GM06990 (cell line): ENCODE data around the gene NPHP4.

ENCODE experiments used
- DNase-seq: peaks from one replicate; pipeline ENCODE4 v3.0.0-alpha.2; 2011; ENCODE audit not compliant: insufficient read length; ENCODE audit errors: extremely low read depth
- H3K27me3 ChIP-seq: replicated peaks from 2 replicates; pipeline ENCODE4 v1.6.0; 2011; ENCODE audit warnings: low read length; ENCODE audit not compliant: control insufficient read depth, insufficient read depth
- H3K36me3 ChIP-seq: 2 replicates; pipeline ENCODE4 v1.5.1; 2011; ENCODE audit warnings: low read length; ENCODE audit not compliant: control insufficient read depth, insufficient read depth
- H3K4me3 ChIP-seq: replicated peaks from 2 replicates; pipeline ENCODE4 v1.5.1; 2011; ENCODE audit warnings: low read depth, mild to moderate bottlenecking, control low read depth, low read length
- CTCF ChIP-seq: IDR thresholded peaks from 2 replicates; pipeline ENCODE4 v1.5.1; 2011; ENCODE audit warnings: low read length, control low read depth, mild to moderate bottlenecking, inconsistent platforms; ENCODE audit not compliant: insufficient read depth, poor library complexity, severe bottlenecking

NPHP4 gene

DNA sequence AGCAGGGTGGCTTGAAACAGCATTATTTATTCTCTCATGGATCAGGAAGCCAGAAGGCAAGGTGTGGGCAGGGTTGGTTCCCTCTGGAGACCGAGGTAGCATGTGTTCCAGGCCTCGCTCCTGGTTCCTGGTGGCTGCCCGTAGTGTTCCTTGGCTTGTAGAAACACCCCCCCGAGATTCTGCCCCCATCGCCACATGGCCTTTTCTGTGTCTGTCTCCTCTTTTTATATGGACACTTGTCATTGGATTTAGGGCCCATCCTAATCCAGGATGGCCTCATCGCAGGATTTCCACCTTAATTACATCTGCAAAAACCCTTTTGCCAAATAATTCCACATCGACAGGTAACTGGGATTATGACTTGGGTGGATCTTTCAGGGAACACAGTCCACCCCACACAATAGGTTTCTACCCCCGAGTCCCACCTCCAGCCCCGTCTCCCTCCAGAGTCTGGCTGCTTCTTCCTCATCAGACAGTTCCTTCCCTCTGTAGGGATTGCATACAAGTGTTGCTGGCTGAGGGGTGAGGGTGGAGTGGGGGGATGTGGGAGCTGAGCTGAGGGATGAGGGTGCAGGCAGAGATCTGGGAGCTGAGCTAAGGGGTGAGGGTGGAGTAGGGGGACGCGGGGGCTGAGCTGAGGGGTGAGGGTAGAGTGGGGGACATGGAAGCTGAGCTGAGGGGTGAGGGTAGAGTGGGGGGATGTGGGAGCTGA lies 12.3 kb upstream of the NPHP4 start:
- TF ChIP-seq CTCF: no peak
- H3K36me3 ChIP-seq: peaks cover 15% of the 10 kb centered on the region
- no peak overlapping the region for H3K4me3 ChIP-seq
- DNase-seq: no peak
- no peaks in the 10 kb centered on the region for H3K27me3 ChIP-seq

DNA sequence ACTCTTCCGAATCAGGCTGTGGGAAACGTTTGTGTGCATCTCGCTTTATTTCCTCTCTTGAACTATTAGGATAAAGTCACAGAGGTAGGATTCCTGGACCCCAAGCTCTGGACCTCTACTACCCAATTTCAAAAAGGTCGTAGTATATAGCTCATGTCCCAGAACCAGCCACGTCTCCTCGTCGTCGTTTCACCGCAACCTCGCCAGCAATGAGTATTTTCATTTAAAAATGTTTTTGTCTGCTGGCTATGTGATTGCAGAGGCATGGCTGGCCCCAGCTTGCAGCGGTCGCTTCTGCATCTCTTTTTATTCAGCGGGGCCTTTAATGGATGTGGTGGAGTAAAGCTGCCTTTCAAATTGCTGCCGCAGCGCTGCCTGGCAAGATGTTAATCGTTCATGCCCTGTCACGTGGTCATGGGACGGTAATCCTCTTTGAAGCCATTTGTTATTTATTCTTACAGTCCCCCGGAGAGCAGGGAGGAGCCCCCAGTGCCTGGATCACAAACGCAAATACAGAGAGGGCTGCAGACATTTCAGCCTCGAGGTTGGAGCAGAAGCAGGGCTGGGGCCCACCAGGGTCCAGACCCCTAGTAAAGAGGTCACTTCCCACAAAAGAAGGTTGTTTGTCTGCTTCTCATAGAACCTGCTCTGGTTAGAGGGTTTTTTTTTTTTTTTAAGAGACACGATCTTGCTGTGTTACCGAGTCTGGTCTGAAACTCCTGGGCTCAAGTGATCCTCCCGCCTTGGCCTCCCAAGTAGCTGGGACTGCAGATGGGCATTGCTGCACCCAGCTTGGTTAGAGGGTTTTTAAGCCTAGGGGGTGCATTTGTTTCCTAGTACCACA lies 11.6 kb upstream of the NPHP4 start:
- no peak for TF ChIP-seq CTCF
- Histone ChIP-seq H3K4me3 (no peak overlapping the region), H3K36me3 (peaks cover 10% of the 10 kb centered on the region), H3K27me3 (no peaks in the 10 kb centered on the region)
- DNase-seq: no peak

DNA sequence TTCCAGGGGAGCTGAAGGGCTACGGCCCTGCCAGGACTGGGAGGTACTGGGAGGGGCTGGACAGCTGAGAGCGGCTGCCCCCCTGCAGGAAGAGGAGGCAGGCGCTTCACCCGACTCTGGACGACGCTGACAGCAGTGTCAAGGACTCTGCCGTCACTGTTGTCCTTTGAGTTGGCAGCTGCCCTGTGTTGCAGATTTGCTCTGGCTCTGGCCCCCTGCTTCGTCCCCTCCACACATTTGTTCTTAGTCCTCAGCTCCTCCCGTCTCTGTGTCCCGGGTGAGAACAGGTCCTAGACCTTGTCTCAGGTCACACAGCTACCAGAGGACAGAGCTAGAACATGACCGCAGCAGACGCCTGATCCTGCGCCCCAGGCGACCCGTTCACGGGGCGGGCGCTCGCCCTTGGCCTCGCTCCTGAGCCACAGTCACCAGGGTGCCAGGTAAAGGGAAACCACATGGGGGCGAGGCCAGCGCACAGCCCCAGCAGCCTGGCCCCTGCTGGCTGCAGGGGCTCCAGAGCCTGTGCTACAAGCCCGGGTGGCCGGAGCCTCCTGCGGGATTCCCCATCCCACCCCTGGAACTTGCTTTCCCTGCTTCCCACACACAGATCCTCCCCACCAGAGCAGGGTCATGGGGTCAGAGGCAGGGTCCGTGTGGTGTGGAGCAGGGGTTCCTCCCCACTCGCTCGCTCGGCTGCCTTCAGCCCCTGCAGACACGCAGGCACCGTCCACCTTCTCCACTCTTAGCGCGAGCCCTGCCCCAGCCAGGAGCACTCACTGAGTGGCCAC lies 10.7 kb upstream of the NPHP4 start:
- H3K27me3 ChIP-seq: no peaks in the 10 kb centered on the region
- no peak for TF ChIP-seq CTCF
- H3K4me3 ChIP-seq: no peak overlapping the region
- H3K36me3 ChIP-seq: peaks cover 9% of the 10 kb centered on the region
- no peak for DNase-seq

DNA sequence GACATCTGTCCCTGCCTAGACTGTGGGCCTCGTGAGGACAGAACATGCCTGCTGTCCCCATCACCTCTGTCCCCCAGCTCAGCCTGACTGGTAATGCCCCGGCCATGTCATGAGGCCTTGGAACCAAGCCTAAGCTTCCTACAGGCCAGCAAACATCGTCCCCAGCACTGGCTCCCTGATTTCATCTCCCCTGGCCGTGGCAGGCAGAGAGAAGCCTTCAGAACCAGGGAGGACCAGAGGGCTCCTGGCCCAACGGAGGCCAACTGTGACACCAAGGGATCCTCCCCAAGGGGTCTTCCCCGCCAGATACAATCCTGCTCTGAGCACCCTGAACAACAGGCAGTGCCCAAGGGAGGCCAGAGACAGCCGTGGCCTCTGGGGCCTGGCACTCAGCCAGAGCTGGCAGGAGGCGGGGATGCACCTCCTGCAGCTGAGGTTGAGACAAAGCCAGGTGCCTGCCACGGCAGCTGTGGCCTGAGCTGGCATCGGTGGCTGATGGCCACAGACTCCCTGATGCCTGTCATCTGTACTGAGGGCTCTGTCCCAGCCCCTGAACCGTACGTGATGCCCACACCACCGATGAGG lies 9.9 kb upstream of the NPHP4 start:
- no peak for DNase-seq
- Histone ChIP-seq H3K4me3 (no peak overlapping the region), H3K27me3 (no peaks in the 10 kb centered on the region), H3K36me3 (peaks cover 9% of the 10 kb centered on the region)
- no peak for TF ChIP-seq CTCF

GRCh38 chr1:6000444-6001288 lies 8.4 kb upstream of the NPHP4 start:
- no peak for TF ChIP-seq CTCF
- no peak for DNase-seq

More at GRCh38 chr1:6000444-6001288, 8.4 kb upstream of the NPHP4 start:
- Histone ChIP-seq H3K4me3 (no peak overlapping the region), H3K27me3 (no peaks in the 10 kb centered on the region), H3K36me3 (peaks cover 17% of the 10 kb centered on the region)
